Mesenchymal stem cell (in vitro differentiated cells and primary cell): Measurements from ENCODE around the gene CNGA4.

Experiments
- DNase-seq: peaks from one replicate; pipeline ENCODE4 v3.0.0-alpha.2; 2013
- H2AFZ ChIP-seq: one replicate; pipeline ENCODE4 v1.6.1; 2013; ENCODE audit warnings: low read depth, mild to moderate bottlenecking, control low read depth, inconsistent platforms, low read length, moderate library complexity
- H2AK5ac ChIP-seq: 2 replicates; pipeline ENCODE4 v1.6.1; 2013; ENCODE audit warnings: low read length, moderate library complexity, mild to moderate bottlenecking, inconsistent platforms; ENCODE audit not compliant: severe bottlenecking
- H2BK120ac ChIP-seq: one replicate; pipeline ENCODE4 v1.6.1; 2013; ENCODE audit warnings: low read depth, mild to moderate bottlenecking, inconsistent platforms, low read length, moderate library complexity
- H2BK12ac ChIP-seq, 2 experiments: one replicate each; pipeline ENCODE4 v1.6.1; 2013; ENCODE audit warnings: inconsistent platforms in 2 of 2, low read length in 2 of 2, mild to moderate bottlenecking in 2 of 2, moderate library complexity in 2 of 2, control low read depth in 1 of 2
- H2BK15ac ChIP-seq: one replicate; pipeline ENCODE4 v1.6.1; 2013; ENCODE audit warnings: mild to moderate bottlenecking, low read depth, inconsistent platforms; ENCODE audit not compliant: poor library complexity, severe bottlenecking
- H2BK5ac ChIP-seq: 2 replicates; pipeline ENCODE4 v1.6.1; 2013; ENCODE audit warnings: low read depth, mild to moderate bottlenecking, low read length, control low read depth, inconsistent platforms; ENCODE audit not compliant: poor library complexity, severe bottlenecking
- H3K14ac ChIP-seq, 2 experiments: one replicate each; pipeline ENCODE4 v1.6.1; 2013; ENCODE audit warnings: inconsistent platforms in 2 of 2, low read length in 2 of 2, control low read depth in 1 of 2, mild to moderate bottlenecking in 1 of 2, moderate library complexity in 1 of 2
- H3K18ac ChIP-seq, 2 experiments: one replicate each; pipeline ENCODE4 v1.6.1; 2013; ENCODE audit warnings: inconsistent platforms in 2 of 2, low read length in 2 of 2, control low read depth in 1 of 2, low read depth in 1 of 2, mild to moderate bottlenecking in 1 of 2
- H3K23ac ChIP-seq, 2 experiments: one replicate each; pipeline ENCODE4 v1.6.1; 2013; ENCODE audit warnings: inconsistent platforms in 2 of 2, low read length in 2 of 2, mild to moderate bottlenecking in 2 of 2, moderate library complexity in 2 of 2, control low read depth in 1 of 2
- H3K27ac ChIP-seq: 2 replicates; pipeline ENCODE4 v1.5.1; 2013; ENCODE audit warnings: mild to moderate bottlenecking, moderate library complexity, low read length, control low read depth, inconsistent platforms; ENCODE audit not compliant: poor library complexity, severe bottlenecking
- H3K27me3 ChIP-seq, 2 experiments: 2 replicates each; pipeline versions ENCODE4 v1.6.1 to v1.7.0; 2013; ENCODE audit warnings: low read length in 2 of 2, mild to moderate bottlenecking in 2 of 2, moderate library complexity in 2 of 2, control low read depth in 1 of 2, inconsistent platforms in 1 of 2; ENCODE audit not compliant: control insufficient read depth in 1 of 2, insufficient read depth in 1 of 2
- H3K36me3 ChIP-seq, 2 experiments: 2 replicates each; pipeline versions ENCODE4 v1.6.1 to v1.7.0; 2013; ENCODE audit warnings: low read length in 2 of 2, control low read depth in 1 of 2, inconsistent platforms in 1 of 2, low read depth in 1 of 2, mild to moderate bottlenecking in 1 of 2; ENCODE audit not compliant: insufficient read depth in 2 of 2, control insufficient read depth in 1 of 2
- H3K4ac ChIP-seq, 2 experiments: one replicate each; pipeline ENCODE4 v1.6.1; 2013; ENCODE audit warnings: inconsistent platforms in 2 of 2, low read length in 2 of 2, mild to moderate bottlenecking in 2 of 2, moderate library complexity in 2 of 2, control low read depth in 1 of 2, low read depth in 1 of 2
- H3K4me1 ChIP-seq: 2 replicates; pipeline ENCODE4 v1.6.1; 2013; ENCODE audit warnings: low read depth, low read length, control low read depth; ENCODE audit not compliant: control insufficient read depth, insufficient read depth
- H3K4me2 ChIP-seq: 2 replicates; pipeline ENCODE4 v1.6.1; 2013; ENCODE audit warnings: low read length, mild to moderate bottlenecking, inconsistent platforms; ENCODE audit not compliant: poor library complexity, severe bottlenecking
- H3K4me3 ChIP-seq, 2 experiments: 2 replicates each; pipeline versions ENCODE4 v1.5.1 to v1.7.0; 2013; ENCODE audit warnings: low read length in 2 of 2, mild to moderate bottlenecking in 2 of 2, control low read depth in 1 of 2, low read depth in 1 of 2; ENCODE audit not compliant: insufficient read depth in 1 of 2
- H3K79me1 ChIP-seq: replicated peaks from 2 replicates; pipeline ENCODE4 v1.6.1; 2013; ENCODE audit warnings: mild to moderate bottlenecking, control low read depth, low read length, inconsistent platforms; ENCODE audit not compliant: poor library complexity, severe bottlenecking
- H3K9ac ChIP-seq: 2 replicates; pipeline ENCODE4 v1.7.0; 2013; ENCODE audit warnings: mild to moderate bottlenecking, low read length, moderate library complexity
- H3K9me3 ChIP-seq: 2 replicates; pipeline ENCODE4 v1.7.0; 2013; ENCODE audit warnings: mild to moderate bottlenecking, low read length; ENCODE audit not compliant: control insufficient read depth
- H4K8ac ChIP-seq: one replicate; pipeline ENCODE4 v1.6.1; 2013; ENCODE audit warnings: inconsistent platforms, mild to moderate bottlenecking, low read length, moderate library complexity
- H4K91ac ChIP-seq: one replicate; pipeline ENCODE4 v1.6.1; 2013; ENCODE audit warnings: mild to moderate bottlenecking, low read length, inconsistent platforms
- WGBS: methylation state at CpG from one replicate; pipeline ENCODE4 v1.1.7; 2013; ENCODE audit warnings: mixed read lengths; 5-methylcytosine and 5-hydroxymethylcytosine counted together

CNGA4 gene

DNA sequence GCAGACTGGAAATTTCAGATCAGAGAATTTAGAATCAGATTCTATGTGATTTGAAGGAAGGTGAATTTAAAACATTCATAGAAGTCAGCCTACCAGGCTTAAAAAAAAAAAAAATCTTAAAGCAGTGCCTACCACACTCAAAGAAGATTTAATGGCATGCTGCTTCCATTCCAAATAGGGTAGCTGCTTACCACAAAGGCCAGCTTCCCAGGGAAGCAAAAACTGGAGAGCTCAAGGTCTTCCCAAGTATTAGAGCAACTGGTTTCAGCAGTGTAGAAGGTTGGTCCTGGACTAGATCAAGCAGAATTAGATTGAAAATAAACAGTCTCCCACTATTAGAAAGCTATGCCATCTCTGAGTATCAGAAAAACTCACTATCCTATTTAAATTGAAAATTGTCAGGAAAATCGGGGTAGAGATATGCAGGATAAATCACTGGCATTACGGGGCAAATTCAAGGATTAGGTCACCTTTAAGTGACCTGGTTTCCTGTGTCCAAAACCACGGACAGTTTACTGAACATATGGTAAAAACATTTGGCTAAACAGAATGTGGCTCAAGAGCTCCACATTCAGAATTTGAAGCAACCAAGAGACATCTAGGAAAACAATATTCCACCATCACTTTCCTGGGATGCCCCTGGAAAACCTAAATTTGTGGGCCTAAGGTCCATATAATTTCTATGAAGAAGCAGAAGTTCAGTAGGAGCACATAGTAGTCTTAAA lies 32.3 kb upstream of the CNGA4 start:
- Histone ChIP-seq H3K9me3 (no peaks in the 10 kb centered on the region), H2BK120ac (no peak overlapping the region), H3K79me1 (peaks cover 7% of the 10 kb centered on the region), H3K14ac (no peak overlapping the region), H3K36me3 (peaks cover 24 to 78% of the 10 kb centered on the region in 2 experiments), H4K91ac (no peak overlapping the region), H3K4me1 (peaks cover 7% of the 10 kb centered on the region), H3K4me3 (no peak overlapping the region), H2AK5ac (no peak overlapping the region), H3K27me3 (no peaks in the 10 kb centered on the region), H2BK12ac (no peak overlapping the region), H3K4me2 (no peak overlapping the region), H3K18ac (no peak overlapping the region), H3K4ac (no peak overlapping the region), H4K8ac (no peak overlapping the region), H2BK15ac (no peak overlapping the region), H2AFZ (no peak overlapping the region), H3K27ac (no peak overlapping the region), H2BK5ac (no peak overlapping the region), H3K9ac (no peak overlapping the region), H3K23ac (no peak overlapping the region)
- 43% methylated on average over 3 of the region's 3 CpGs for WGBS
- DNase-seq: peak; percentile 13

- no peak overlapping the region for H4K91ac ChIP-seq
- H3K27ac ChIP-seq: peak overlapping the region; percentile 51
- H3K4me3 ChIP-seq: no peak overlapping the region
- peaks cover 15% of the 10 kb centered on the region for H3K79me1 ChIP-seq
- H2BK5ac ChIP-seq: no peak overlapping the region
- H3K4me1 ChIP-seq: peaks cover 7% of the 10 kb centered on the region
- H2AK5ac ChIP-seq: peak overlapping the region; percentile 7
- H3K4ac ChIP-seq: no peak overlapping the region
- H3K9ac ChIP-seq: no peak overlapping the region
- peaks cover 35 to 96% of the 10 kb centered on the region in 2 experiments for H3K36me3 ChIP-seq
- H3K14ac ChIP-seq: no peak overlapping the region
- H3K23ac ChIP-seq: no peak overlapping the region
- H3K9me3 ChIP-seq: no peaks in the 10 kb centered on the region
- H3K18ac ChIP-seq: peak overlapping the region in 1 of 2 experiments; percentile 7
- H2BK120ac ChIP-seq: no peak overlapping the region
- H4K8ac ChIP-seq: no peak overlapping the region
- no peak overlapping the region for H2BK15ac ChIP-seq
- no peak overlapping the region for H2AFZ ChIP-seq
- no peak overlapping the region for H3K4me2 ChIP-seq
- WGBS: 95% methylated on average over 12 of the region's 12 CpGs
- DNase-seq: no peak
- H3K27me3 ChIP-seq: no peaks in the 10 kb centered on the region
- peak overlapping the region in 1 of 2 experiments; percentile 19 for H2BK12ac ChIP-seq
Measured at GRCh38 chr11:6209801-6210200, 29.1 kb upstream of the CNGA4 start.

GRCh38 chr11:6210274-6210955 lies 28.5 kb upstream of the CNGA4 start:
- Histone ChIP-seq H4K91ac (no peak overlapping the region), H3K4ac (no peak overlapping the region), H3K4me1 (peaks cover 6% of the 10 kb centered on the region), H2AK5ac (no peak overlapping the region), H3K27me3 (no peaks in the 10 kb centered on the region), H2BK12ac (no peak overlapping the region), H3K27ac (no peak overlapping the region), H3K14ac (no peak overlapping the region), H4K8ac (no peak overlapping the region), H3K4me2 (no peak overlapping the region), H2AFZ (no peak overlapping the region), H2BK120ac (no peak overlapping the region), H3K23ac (no peak overlapping the region), H3K9me3 (no peaks in the 10 kb centered on the region), H3K79me1 (peaks cover 16% of the 10 kb centered on the region), H3K4me3 (no peak overlapping the region), H2BK15ac (no peak overlapping the region), H3K9ac (no peak overlapping the region), H3K36me3 (peaks cover 34 to 97% of the 10 kb centered on the region in 2 experiments), H2BK5ac (no peak overlapping the region), H3K18ac (no peak overlapping the region)
- no peak for DNase-seq
- 98% methylated on average over 8 of the region's 9 CpGs for WGBS

DNA sequence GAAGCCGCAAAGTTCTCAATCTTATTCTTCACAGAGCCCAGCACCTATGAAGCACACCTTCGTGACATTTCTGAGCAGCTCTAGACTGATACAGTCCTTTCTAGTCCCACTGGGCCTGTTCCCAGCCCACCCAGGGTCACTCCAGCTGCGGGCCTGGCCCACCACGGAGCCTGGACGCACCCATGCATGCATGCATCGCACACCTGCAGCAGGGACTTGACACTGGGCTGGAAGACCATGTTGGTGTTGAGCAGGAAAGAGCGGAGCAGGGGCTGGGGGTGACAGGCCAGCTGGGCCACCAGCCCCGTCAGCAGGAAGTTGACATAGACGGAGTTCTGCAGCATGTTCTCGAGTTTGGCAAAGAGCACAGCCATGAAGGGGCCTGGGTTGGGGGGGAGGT lies 24.4 kb upstream of the CNGA4 start:
- H2BK12ac ChIP-seq: no peak overlapping the region
- peaks cover 31% of the 10 kb centered on the region for H3K79me1 ChIP-seq
- H2BK15ac ChIP-seq: no peak overlapping the region
- no peak overlapping the region for H3K4me2 ChIP-seq
- no peak overlapping the region for H4K8ac ChIP-seq
- H3K4me1 ChIP-seq: peaks cover 9% of the 10 kb centered on the region
- no peak overlapping the region for H3K18ac ChIP-seq
- no peak overlapping the region for H3K4me3 ChIP-seq
- no peak overlapping the region for H3K27ac ChIP-seq
- no peak for DNase-seq
- H2AK5ac ChIP-seq: no peak overlapping the region
- H2BK5ac ChIP-seq: no peak overlapping the region
- H3K9me3 ChIP-seq: no peaks in the 10 kb centered on the region
- no peaks in the 10 kb centered on the region for H3K27me3 ChIP-seq
- H2AFZ ChIP-seq: no peak overlapping the region
- H3K23ac ChIP-seq: no peak overlapping the region
- no peak overlapping the region for H2BK120ac ChIP-seq
- 99% methylated on average over 10 of the region's 10 CpGs for WGBS
- H3K36me3 ChIP-seq: peaks cover 54 to 92% of the 10 kb centered on the region in 2 experiments
- no peak overlapping the region for H3K9ac ChIP-seq
- no peak overlapping the region for H3K14ac ChIP-seq
- no peak overlapping the region for H3K4ac ChIP-seq
- no peak overlapping the region for H4K91ac ChIP-seq
